ENCODE data around the gene LHX1. TPM values are rescaled to one million over a fixed set of nuclear protein-coding genes. Genes with fewer than 3 reads are reported as not detected.

LHX1 gene
- total RNA-seq, 1 donor from 2014 or later = 0.37 TPM

DNA sequence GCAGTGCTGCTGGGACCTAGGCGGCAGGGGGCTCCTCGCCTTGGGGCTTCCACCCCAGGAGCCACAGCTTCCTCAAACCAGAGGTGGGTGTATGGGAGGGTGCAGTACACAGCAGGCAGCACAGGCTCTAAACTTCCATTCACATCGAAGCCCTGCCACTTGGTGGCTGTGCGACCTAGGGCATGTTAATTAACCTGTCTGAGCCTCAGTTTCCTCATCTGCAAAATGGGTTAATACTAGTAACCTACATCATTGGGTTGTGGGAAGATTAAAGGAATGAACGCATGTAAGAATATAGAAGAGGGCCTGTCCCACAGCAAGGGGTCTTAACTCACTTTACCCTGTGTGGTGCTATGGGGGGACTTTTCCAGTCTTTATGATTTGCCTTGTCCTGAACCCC lies 26.8 kb upstream of the LHX1 start:
- no peak overlapping the region for H3K27ac Mint-ChIP-seq
- no peaks in the 10 kb centered on the region for H3K4me1 Mint-ChIP-seq (ENCODE audit: low read depth)
- peaks cover 17% of the 10 kb centered on the region for H3K27me3 Mint-ChIP-seq (ENCODE audit: low read depth)
- H3K4me3 Mint-ChIP-seq (ENCODE audit: low read depth) = no peak overlapping the region
- no peaks in the 10 kb centered on the region for H3K9me3 Mint-ChIP-seq
- intact Hi-C loops (cut with micrococcal nuclease) = no loop called here
- no peaks in the 10 kb centered on the region for H3K36me3 Mint-ChIP-seq (ENCODE audit: low read depth)
- DNase-seq (ENCODE audit: low spot score) = no peak

DNA sequence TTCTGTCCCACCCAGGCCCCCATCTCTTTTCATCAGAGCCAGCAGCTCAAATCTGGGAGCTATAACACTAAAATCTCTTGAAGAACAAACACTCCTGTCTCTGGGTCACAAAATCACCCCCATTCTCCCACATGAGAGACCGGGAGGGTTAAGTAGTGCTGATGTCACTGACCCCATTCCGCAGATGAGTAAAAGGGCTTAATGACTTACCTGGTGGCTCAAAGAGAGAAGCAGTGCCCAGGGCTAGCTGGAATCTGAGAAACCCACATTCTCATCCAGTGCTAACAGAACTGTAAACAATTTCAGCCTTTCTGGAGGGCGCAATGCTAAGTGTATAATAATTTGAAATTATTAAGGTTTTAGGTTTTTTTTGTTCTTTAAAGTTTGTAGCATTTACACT lies 26.3 kb upstream of the LHX1 start:
- H3K4me3 Mint-ChIP-seq (ENCODE audit: low read depth) = no peak overlapping the region
- no peaks in the 10 kb centered on the region for H3K36me3 Mint-ChIP-seq (ENCODE audit: low read depth)
- no peaks in the 10 kb centered on the region for H3K4me1 Mint-ChIP-seq (ENCODE audit: low read depth)
- peaks cover 17% of the 10 kb centered on the region for H3K27me3 Mint-ChIP-seq (ENCODE audit: low read depth)
- no peak overlapping the region for H3K27ac Mint-ChIP-seq
- H3K9me3 Mint-ChIP-seq = no peaks in the 10 kb centered on the region
- intact Hi-C loops (cut with micrococcal nuclease) = no loop called here
- no peak for DNase-seq (ENCODE audit: low spot score)

DNA sequence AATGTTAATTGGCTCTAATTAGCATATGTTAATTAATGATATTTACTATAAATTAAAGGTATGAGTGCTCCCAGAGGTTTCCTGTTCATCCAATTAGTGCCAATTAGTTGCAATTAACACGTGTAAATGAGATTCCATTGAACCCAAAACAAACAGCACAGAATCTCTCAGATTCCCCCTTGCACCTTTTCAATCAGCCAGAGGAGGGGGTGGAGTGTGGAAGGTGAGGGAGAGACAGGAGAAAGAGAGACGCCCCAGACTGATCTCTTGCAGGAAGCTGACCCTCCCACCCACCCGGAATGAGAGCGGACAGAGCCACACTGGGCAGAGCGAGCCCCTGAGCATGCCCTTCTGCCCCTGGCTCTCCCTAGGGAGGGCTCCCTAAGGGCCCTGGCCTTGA lies 24.1 kb upstream of the LHX1 start:
- Mint-ChIP-seq H3K27ac (no peak overlapping the region), H3K27me3 (ENCODE audit: low read depth) (peaks cover 11% of the 10 kb centered on the region), H3K36me3 (ENCODE audit: low read depth) (no peaks in the 10 kb centered on the region), H3K4me1 (ENCODE audit: low read depth) (peaks cover 2% of the 10 kb centered on the region), H3K4me3 (ENCODE audit: low read depth) (no peak overlapping the region), H3K9me3 (no peaks in the 10 kb centered on the region)
- intact Hi-C loops (cut with micrococcal nuclease) = no loop called here
- no peak for DNase-seq (ENCODE audit: low spot score)

DNA sequence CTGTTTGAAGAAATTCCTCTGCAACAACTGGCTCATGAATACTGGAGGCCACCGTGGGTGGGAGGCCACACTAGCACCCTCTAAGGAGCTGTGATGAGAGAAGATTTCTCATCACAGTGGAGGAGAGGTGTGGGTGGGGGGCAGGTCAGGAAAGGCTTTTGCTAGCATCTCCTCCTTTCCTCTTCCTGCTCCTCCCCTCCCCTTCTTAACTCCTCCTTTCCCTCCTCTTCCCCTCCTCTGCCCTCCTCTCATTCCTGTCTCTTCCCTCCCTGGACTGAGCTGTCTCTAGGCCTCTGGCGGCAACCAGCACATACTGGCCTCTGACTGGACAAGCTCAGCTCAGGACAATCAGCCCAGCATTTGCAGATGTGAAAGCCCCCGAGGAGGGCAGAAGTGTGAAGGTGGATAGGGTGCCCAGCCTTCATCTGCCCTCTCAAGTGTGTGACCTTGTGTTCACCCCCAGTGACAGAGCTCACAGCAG lies 19.0 kb upstream of the LHX1 start:
- DNase-seq (ENCODE audit: low spot score) = no peak
- H3K9me3 Mint-ChIP-seq = no peaks in the 10 kb centered on the region
- H3K36me3 Mint-ChIP-seq (ENCODE audit: low read depth) = no peaks in the 10 kb centered on the region
- no peak overlapping the region for H3K27ac Mint-ChIP-seq
- H3K4me1 Mint-ChIP-seq (ENCODE audit: low read depth) = peaks cover 20% of the 10 kb centered on the region
- H3K4me3 Mint-ChIP-seq (ENCODE audit: low read depth) = no peak overlapping the region
- intact Hi-C loops (cut with micrococcal nuclease) = no loop called here
- H3K27me3 Mint-ChIP-seq (ENCODE audit: low read depth) = peaks cover 2% of the 10 kb centered on the region

DNA sequence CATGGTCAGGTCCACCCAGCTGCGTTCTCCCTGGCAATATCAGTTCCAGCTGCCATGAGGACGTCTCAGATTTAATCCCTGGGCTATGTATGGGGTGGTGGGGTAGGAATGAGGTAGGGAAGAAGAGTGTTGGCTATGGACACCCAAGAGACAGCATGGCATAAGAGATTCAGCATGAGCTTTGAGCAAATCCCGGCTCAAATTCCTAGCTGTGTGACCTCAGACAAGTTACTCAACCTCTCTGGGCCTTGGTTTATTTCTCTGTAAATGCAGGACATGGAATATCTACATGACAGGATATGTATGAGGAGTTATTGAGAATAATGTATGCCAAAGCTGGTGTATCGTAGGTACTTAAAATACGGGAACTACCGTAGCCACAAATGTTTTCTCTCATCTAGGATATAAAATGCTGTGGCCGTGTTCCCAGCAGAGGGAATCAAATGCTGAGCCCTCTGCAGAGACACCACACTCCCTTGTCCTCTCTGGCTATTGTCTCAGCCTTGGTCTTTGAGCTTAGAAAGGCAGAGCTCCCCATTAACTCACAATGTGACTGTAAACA lies 17.8 kb upstream of the LHX1 start:
- H3K27me3 Mint-ChIP-seq (ENCODE audit: low read depth) = peaks cover 2% of the 10 kb centered on the region
- intact Hi-C loops (cut with micrococcal nuclease) = no loop called here
- no peak for DNase-seq (ENCODE audit: low spot score)
- no peaks in the 10 kb centered on the region for H3K36me3 Mint-ChIP-seq (ENCODE audit: low read depth)
- H3K4me1 Mint-ChIP-seq (ENCODE audit: low read depth) = peaks cover 20% of the 10 kb centered on the region
- H3K4me3 Mint-ChIP-seq (ENCODE audit: low read depth) = no peak overlapping the region
- no peak overlapping the region for H3K27ac Mint-ChIP-seq
- no peaks in the 10 kb centered on the region for H3K9me3 Mint-ChIP-seq

GRCh38 chr17:36920032-36921005 lies 17.0 kb upstream of the LHX1 start:
- Mint-ChIP-seq H3K4me3 (ENCODE audit: low read depth) (no peak overlapping the region), H3K27me3 (ENCODE audit: low read depth) (peaks cover 2% of the 10 kb centered on the region), H3K36me3 (ENCODE audit: low read depth) (no peaks in the 10 kb centered on the region), H3K4me1 (ENCODE audit: low read depth) (peaks cover 20% of the 10 kb centered on the region), H3K27ac (peak overlapping the region; percentile 7), H3K9me3 (no peaks in the 10 kb centered on the region)
- DNase-seq (ENCODE audit: low spot score) = no peak
- intact Hi-C loops (cut with micrococcal nuclease) = loop anchor here (5.0 to 10.0 kb wide), 2 partner anchors 66 to 293 kb away; no protein-coding TSS in a partner anchor

DNA sequence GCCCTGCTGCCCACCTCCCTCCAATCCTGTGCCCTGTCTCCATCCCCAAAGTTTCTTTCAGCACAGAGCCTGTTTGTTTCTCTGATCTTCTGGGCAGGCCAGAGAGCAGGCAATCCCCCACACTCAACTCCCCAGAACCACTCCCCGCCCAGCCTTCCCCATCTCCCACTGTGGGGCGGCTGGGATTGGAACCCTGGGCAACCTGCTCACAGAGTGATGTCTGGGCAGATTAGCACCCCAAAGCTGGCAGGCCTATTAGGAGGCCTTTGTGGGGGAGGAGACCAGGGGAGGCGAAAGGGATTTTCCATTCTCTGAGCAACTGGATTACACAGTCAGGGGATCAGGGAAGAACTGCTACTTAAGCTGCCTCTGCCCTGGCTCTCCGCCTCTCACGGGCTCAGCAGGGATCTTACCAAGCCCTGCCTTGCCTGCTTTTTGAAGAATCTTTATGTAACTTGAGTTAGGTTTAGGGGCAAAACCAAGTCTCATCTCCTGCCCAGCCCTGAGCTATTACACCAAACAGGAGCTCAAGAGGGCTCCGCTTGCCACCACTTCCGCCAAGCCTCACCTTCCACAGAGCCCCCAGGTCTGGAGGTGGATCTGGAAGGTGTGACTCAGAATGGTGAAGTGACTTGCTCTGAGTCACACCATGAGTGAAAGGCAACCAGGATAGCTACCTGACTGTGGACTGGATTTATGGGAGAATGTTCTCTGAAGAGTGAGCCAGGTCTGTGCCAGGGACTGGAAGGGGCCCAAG lies 16.0 kb upstream of the LHX1 start:
- H3K9me3 Mint-ChIP-seq = no peaks in the 10 kb centered on the region
- intact Hi-C loops (cut with micrococcal nuclease) = loop anchor here (5.0 to 10.0 kb wide), 2 partner anchors 66 to 294 kb away; no protein-coding TSS in a partner anchor
- H3K27ac Mint-ChIP-seq = peak overlapping the region; percentile 71
- peaks cover 4% of the 10 kb centered on the region for H3K27me3 Mint-ChIP-seq (ENCODE audit: low read depth)
- H3K36me3 Mint-ChIP-seq (ENCODE audit: low read depth) = no peaks in the 10 kb centered on the region
- peaks cover 20% of the 10 kb centered on the region for H3K4me1 Mint-ChIP-seq (ENCODE audit: low read depth)
- no peak overlapping the region for H3K4me3 Mint-ChIP-seq (ENCODE audit: low read depth)
- no peak for DNase-seq (ENCODE audit: low spot score)

DNA sequence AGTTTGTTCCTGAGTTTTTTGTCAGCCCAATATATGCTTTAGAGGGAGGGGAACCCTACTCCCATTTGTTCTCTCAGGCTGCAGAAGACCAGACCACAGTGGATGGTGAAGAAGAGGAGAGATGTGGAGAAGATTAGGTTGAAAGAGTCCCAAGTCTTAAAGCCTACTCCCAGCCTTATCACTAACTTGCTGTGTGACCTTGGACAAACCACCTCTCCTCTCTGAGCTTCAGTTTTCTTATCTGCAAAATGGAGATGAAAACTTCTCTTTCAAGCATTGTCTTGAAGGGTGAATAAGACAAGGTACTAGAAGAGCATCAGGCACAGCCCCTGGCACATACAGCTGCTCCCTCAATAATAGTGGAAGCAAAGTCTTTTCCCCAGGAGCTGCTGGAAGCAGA lies 15.1 kb upstream of the LHX1 start:
- Mint-ChIP-seq H3K27me3 (ENCODE audit: low read depth) (peaks cover 5% of the 10 kb centered on the region), H3K9me3 (no peaks in the 10 kb centered on the region), H3K4me1 (ENCODE audit: low read depth) (peaks cover 20% of the 10 kb centered on the region), H3K4me3 (ENCODE audit: low read depth) (no peak overlapping the region), H3K36me3 (ENCODE audit: low read depth) (no peaks in the 10 kb centered on the region), H3K27ac (no peak overlapping the region)
- DNase-seq (ENCODE audit: low spot score) = no peak
- intact Hi-C loops (cut with micrococcal nuclease) = loop anchor here (5.0 to 10.0 kb wide), 2 partner anchors 67 to 295 kb away; no protein-coding TSS in a partner anchor

DNA sequence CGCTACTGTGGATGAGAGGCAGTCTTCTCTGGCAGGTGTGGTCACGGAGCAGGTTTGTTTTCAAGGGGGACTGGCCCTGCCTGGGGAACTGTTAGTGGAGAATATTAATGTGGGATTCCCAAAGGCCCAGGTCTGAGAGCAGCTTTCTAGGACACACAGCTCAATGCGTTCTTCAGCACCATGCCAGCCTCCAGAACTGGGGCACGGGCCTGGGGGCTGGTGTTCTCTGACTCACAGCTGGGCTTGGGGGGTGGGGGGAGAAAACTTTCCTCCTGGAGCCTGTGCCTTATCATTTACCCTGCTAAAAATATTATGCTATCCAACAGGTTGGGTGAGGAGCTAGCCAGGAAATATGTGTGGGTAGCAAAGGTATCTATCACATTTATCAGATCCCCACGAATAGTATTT lies 13.5 kb upstream of the LHX1 start:
- no peaks in the 10 kb centered on the region for H3K36me3 Mint-ChIP-seq (ENCODE audit: low read depth)
- peaks cover 19% of the 10 kb centered on the region for H3K27me3 Mint-ChIP-seq (ENCODE audit: low read depth)
- intact Hi-C loops (cut with micrococcal nuclease) = loop anchor here (5.0 to 10.0 kb wide), 2 partner anchors 69 to 297 kb away; no protein-coding TSS in a partner anchor
- no peaks in the 10 kb centered on the region for H3K9me3 Mint-ChIP-seq
- no peak for DNase-seq (ENCODE audit: low spot score)
- H3K4me1 Mint-ChIP-seq (ENCODE audit: low read depth) = peaks cover 24% of the 10 kb centered on the region
- no peak overlapping the region for H3K27ac Mint-ChIP-seq
- no peak overlapping the region for H3K4me3 Mint-ChIP-seq (ENCODE audit: low read depth)

DNA sequence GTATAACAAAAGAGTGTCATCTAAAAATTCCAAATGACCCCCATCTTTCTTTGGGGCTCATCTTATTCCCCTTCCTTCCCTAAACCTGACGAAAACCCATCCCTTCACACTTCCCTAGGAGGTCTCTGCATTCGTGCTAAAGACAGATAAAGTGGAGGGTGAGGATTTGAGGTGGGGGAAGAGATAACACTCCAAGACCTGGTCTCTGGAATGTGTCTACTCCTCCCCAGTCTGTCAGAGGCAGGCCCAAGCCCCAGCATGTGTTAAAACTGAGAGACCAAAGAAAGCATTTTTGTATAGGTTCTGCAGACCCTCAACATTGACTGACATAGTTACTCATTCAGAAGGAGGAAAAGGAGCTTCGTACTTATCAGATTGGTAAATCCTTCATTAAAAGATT lies 11.0 kb upstream of the LHX1 start:
- Mint-ChIP-seq H3K4me1 (ENCODE audit: low read depth) (peaks cover 19% of the 10 kb centered on the region), H3K36me3 (ENCODE audit: low read depth) (no peaks in the 10 kb centered on the region), H3K9me3 (no peaks in the 10 kb centered on the region), H3K27ac (no peak overlapping the region), H3K27me3 (ENCODE audit: low read depth) (peaks cover 41% of the 10 kb centered on the region), H3K4me3 (ENCODE audit: low read depth) (no peak overlapping the region)
- intact Hi-C loops (cut with micrococcal nuclease) = loop anchor here (10.0 kb wide), 1 partner anchor 71 kb away; no protein-coding TSS in a partner anchor
- no peak for DNase-seq (ENCODE audit: low spot score)

- Mint-ChIP-seq H3K4me1 (ENCODE audit: low read depth) (peaks cover 14% of the 10 kb centered on the region), H3K4me3 (ENCODE audit: low read depth) (no peak overlapping the region), H3K36me3 (ENCODE audit: low read depth) (no peaks in the 10 kb centered on the region), H3K9me3 (no peaks in the 10 kb centered on the region), H3K27ac (no peak overlapping the region), H3K27me3 (ENCODE audit: low read depth) (peaks cover 46% of the 10 kb centered on the region)
- no peak for DNase-seq (ENCODE audit: low spot score)
- intact Hi-C loops (cut with micrococcal nuclease) = loop anchor here (10.0 kb wide), 1 partner anchor 72 kb away; no protein-coding TSS in a partner anchor
These were observed 10.6 kb upstream of the LHX1 start for GRCh38 chr17:36926701-36927100.

DNA sequence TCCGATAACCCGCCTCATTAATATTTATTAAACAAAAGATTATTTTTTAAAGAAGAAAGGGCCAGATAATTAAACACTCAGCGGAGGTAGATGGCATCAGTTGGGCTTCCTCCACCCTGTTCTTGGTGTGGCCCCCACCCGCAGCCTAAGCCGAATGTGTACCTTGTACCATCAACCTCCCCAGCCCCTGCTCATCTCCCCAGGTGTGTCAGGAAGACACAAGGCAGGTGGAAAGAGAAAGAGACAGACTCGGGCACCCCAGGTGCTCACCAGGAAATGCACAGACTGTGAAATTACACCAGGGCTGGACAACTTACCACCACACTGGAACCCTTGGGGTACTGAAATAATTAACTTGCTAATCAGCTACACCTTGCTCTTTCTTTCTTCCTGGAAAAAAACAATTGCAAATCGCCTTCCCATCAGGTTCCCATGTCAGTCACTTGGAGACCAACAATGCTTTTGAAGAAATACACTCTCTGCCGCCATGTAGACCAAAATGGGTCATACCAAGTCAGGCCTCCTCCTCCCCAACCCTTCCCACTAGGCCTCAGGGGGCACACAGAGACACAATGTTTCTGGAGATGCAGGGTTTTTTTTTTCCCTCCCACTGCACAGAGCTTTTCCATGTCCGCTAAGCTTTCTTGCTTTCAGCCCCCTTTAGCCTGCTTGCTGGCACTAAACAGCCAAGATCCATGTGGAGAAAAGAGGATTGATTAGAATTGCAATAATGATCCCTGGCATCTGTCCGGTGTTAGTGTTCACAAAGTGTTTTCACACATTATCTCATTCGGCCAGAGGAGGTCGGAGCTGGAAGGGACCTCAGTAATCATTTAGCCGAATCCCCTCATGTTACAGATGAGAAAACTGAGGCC lies 8.6 kb upstream of the LHX1 start:
- Mint-ChIP-seq H3K27ac (no peak overlapping the region), H3K36me3 (ENCODE audit: low read depth) (no peaks in the 10 kb centered on the region), H3K27me3 (ENCODE audit: low read depth) (peaks cover 65% of the 10 kb centered on the region), H3K4me3 (ENCODE audit: low read depth) (no peak overlapping the region), H3K4me1 (ENCODE audit: low read depth) (peaks cover 22% of the 10 kb centered on the region), H3K9me3 (no peaks in the 10 kb centered on the region)
- DNase-seq (ENCODE audit: low spot score) = no peak
- intact Hi-C loops (cut with micrococcal nuclease) = loop anchor here (10.0 kb wide), 1 partner anchor 74 kb away; no protein-coding TSS in a partner anchor
